OCI-LY3 (cell line): ENCODE results near the gene DDB1.

Source experiments
- CTCF ChIP-seq: fragments of 200-600, 300-600 bp; sonication (generic); IDR thresholded peaks from 2 replicates; pipeline ENCODE4 v1.5.1; 2014; ENCODE audit warnings: antibody characterized with exemption, low read length, low read depth
- EZH2phosphoT487 ChIP-seq: fragments of 200-600 bp; shearing (Covaris generic); IDR thresholded peaks from 2 replicates; pipeline ENCODE4 v1.6.1; 2018; ENCODE audit warnings: antibody characterized with exemption, mixed run types, low read depth

- TF ChIP-seq CTCF: no peak
- TF ChIP-seq EZH2phosphoT487: no peak
These were observed 35.7 kb upstream of the DDB1 start for GRCh38 chr11:61368646-61369045.
